Left hindlimb (tissue), 1 donor: ENCODE data around the gene CCDC157.
"Not testable (repeated sequence)": the region's sequence is repeated elsewhere in the genome, so short reads cannot be mapped to it uniquely, and the experiment has no call there.

Experiments used
- DNase-seq: peaks from one replicate; pipeline ENCODE4 v3.0.0-alpha.2; 2018

The CCDC157 gene

DNA sequence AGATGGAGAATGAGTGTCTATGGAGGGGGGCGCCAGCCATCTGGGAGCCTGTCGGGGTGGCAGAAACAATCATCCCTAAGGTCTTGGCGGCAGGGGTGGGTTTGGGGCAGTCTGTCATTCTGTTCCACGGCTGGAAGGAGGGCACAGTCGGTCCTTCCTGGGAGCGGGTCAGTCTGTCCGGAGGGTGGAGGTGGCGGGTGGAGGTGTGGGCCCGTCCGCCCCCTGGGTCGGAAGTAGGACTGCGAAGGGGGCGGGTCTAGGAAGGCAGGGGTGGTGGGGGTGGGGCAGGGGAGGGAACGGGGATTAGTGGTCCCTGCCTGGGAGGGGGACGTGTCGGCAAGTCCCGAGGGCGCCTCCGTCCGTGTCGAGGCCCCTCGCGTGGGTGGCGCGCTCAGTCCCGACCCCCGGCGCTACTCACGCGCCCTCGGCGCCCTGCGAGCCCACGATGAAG is 30.5 kb upstream of the CCDC157 start:
- DNase-seq, result peak; percentile 66

DNA sequence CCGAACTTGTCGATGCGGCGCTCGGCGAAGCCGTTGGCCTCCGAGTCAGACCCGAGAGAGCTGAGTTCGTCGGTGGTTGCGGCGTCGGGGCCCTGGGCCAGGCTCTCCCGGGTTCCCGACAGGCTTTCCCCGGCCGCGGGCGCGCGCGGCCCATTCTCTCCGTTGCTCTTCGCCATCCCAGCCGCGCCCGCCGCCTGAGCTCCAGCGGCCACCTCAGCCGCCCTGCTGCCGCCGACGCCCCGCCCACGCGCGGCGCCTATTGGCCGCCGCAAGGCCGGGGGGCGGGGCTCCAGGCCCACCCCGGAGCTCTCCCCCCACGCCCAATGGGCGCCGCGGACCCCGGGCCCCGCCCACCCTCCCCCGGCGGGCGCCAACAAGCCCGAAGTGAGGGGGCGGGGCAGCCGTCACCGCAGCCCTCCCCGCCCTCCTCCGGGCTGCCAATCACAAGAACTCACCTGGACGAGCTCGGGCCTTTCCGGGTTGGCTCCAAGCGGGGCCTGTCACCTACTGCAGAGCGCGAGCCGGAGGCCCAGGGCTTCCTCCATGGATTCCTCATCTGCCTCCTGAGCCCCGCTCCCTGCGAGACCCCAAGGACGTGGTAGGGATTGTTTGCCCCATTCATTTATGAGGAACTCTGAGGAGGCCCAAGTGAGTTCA is 30.0 kb upstream of the CCDC157 start, which contains the start of gene TBC1D10A:
Gene TBC1D10A, minus strand, starts transcription at position 236 of the 657 bp plus-strand sequence. Its CDS starts 60 bp downstream, at position 176.
- peak; percentile 92 for DNase-seq

DNA sequence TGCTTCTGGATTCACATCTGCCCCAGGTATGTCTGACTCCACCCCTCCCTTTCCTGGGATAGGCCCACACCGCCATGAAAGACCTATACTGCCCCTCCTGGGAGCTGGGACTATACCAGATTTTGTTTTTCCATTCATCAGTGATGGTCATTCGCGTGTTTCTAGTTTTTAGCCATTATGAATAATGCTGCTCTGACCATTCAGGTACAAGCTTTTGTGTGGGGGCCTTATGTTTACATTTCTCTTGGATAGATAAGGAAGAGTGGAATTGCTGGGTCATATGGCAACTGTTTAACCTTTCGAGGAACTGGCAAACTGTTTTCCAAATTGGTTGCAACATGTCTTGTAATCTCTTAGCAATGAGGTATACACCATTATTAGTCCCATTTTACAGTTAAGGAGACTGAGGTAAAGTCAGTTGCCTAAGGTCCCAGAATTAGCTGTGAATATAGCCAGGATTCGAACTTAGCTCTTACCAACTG is 28.9 kb upstream of the CCDC157 start:
- DNase-seq, result no peak

DNA sequence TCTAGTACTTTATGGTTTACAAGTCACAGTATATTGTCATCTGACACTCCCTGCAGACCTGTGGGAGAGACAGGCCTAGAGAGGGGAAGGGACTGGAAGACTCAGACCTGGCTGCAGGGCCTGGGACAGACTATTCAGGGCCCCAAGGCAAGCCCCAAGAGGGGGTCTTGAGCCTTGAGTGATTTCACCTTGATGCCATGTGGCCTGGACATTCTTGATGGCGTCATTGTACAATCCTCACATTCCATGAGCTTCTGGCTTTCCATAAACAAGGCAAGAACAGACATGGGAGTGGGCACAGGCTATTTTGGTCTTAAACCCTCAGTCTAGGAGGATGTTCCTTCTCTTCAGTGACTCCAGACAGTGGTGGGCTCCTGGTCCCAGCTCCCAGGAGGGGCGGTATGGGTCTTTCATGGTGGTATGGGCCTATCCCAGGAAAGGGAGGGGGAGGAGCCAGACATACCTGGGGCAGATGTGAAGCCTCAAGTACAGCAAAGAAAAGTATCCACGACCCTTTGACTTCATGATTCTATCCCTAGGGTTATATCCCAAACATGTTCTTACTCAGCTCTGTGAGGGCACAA is 28.2 kb upstream of the CCDC157 start:
- DNase-seq, result no peak

DNA sequence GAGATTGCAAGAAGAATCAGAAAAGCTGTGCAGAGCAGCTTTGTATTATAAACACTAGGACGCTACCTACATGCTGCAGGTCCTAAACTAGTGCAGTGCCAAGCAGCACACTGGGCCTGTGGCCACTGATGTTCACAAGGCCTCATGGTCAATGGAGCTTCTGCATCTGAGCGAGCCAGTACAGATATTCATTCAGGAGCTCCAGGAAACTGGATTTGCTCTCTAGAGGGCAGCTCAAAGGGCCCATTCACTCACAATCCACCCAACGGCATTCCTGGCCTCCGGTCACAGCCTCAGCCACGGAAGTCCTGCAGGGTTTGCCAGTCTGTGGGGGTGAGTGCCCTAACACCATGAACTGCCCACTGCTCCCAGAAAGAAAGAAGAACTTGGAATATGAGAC is 24.3 kb upstream of the CCDC157 start:
- DNase-seq, result no peak

DNA sequence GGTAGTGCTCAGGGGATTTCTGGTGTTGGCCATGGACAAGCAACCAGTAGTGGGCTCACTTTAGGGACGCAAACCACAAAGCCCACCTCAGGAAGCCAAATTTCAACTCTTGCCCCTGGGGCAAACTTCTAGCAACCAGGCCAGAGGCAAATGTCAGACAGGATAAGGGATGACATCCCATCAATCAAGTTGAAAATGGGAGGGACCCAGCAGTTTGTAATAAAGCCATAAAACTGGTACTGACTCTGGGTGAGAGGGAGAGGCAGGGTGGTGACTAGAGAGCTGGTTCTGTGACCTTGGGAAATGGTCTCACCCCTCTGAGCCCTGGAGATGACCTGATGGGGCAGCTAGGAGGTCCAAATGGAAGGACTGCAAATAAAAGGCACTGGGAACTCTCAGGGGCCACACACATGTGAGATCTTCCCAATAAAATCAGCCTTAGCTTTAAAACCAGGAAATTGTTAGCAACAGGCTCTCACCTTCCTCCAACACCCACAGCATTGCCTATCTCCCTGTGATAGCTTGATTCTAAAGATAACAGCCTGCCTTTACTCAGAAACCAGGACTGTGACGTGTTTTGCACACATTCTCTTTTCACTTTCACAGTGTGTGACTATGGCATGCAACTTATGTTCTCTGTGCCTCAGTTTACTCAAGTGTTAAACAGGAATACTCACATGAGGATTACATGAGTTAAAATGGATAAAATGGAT is 23.7 kb upstream of the CCDC157 start:
- DNase-seq, result no peak

DNA sequence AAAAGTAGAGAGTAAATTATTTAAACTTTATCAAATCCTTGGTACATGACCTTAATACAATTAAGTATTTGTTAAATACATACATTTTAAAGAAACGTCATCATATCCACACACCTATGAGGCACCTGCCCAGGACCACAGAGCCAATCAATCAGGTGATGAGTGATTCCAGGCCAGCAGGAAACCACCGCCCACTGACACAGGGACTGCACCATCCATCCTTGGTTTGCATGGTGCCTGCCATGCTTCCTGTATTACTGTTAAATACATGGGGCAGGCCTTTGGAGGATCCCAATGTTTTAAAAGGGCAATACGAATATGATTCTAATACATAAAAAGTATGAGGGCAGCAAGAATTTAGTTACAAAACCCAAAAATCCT is 23.1 kb upstream of the CCDC157 start:
- no peak for DNase-seq

DNA sequence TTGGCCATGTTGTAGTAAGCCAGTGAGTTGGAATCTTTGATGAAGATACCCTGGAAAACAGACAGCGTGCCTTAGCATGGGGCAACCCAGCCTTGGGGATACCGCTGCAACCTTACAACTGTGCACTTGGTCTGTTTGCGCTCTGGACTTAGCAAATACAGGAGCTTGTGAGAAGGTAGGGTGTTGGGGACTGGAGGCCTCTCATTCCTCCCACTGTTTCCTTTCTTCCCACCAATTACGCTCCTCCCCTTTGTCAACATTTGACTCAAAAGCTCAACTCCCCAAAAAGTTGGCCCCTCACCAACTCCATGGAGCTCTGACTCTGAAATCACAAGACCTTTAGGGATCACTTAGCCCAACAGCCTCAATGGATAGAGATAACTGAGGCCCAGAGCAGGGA is 22.2 kb upstream of the CCDC157 start:
- DNase-seq, result no peak

DNA sequence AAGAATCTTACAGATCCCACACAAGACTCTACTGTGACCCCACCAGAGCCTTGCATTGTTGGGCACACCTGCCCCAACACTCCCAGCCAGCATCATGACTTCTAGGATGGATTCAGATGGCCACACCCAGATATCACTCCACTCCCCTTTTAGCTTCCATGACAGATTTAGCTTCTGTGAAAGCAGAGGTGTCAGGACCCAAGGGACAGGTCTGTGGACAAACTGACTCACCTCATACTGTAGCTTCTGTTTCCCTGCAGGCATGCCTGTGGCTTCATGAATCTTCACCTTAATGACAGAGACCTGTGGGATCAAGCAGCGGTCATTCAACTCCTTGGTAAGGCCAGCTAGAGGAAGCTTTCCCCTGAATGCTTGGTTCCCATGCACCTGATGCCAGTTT is 21.6 kb upstream of the CCDC157 start:
- no peak for DNase-seq

DNA sequence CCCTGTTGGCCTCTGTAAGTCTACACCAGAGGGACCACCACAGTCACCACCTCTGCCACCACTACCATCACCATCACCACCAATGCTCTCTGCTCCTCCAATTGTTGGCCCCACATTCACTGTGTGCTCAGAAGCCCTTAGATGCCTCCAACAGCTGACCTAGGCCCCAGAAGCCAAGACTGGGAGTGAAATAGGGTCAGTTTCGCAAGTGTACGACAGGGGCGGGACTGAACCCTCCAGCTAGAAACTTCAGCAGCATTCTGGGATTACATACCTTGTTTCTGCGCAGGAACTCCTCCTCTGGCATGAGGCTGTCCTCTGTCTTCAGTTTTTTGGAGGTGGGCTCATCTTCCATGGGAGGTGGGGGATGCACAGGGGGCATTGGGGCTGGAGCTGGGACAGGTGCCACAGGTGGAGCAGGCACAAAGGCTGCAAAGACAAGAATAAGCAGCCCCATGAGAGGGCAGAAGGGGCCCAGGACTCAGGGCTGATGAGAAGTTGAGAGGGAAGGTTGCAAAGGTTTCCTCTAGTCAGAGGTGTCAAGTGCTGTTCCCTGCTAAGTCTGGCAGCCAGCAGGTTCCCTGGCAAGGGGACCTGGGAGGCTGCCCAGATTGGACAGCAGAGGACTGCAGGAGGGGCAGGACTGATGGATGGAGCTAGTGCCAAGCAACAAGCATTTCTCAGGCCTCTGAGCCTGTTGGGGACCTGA is 19.9 kb upstream of the CCDC157 start:
- no peak for DNase-seq

DNA sequence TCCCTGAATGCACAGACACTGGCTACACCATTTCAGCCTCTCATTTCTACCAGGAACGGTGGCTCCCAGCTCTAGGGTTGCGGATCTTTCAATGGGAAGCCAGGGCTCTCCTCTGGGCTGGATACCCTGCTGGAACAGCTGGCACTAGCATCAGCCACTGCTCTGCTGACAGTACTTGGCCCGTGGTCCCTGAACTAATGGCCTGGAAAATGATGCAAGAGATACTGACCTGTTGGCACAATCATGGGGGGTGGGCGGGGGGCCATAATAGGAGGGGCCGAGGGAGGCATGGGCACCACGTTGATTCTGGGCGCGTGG is 19.4 kb upstream of the CCDC157 start:
- DNase-seq, result no peak

DNA sequence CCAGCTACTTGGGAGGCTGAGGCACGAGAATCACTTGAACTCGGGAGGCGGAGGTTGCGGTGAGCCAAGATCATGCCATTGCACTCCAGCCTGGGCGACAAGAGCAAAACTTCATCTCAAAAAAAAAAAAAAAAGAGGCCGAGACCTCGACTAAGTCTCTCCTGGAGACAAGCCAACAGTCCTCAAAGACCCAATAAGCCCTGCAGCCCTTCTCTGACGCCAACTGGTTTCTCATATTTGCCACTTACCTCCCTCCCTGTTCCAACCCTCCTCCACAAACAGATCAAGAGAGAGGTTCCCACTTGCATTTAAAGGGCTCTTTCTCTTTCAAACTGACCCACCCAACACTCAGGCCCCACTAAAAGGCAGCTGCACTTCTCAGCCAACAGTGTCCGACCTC is 18.5 kb upstream of the CCDC157 start:
- DNase-seq, result not testable (repeated sequence)

DNA sequence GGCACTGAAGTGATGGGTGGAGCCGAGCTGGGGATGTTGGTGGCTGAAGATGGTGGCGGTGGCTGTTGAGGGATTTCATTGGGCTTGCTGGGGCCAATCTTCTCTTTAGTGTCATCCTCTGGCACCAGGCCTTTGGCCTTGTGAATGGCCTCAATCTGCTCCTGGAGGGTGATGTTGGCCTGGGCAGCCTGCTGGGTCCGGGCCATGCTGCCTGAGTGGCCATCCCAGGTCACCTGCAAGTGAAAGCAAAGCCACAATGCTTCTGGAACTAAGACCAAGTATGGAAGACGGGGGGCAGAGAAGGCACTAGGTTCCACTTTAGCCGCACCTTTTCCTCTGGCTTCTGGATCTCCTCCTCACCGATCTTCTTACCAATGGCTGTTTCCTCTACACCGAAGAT is 18.0 kb upstream of the CCDC157 start:
- DNase-seq, result no peak

DNA sequence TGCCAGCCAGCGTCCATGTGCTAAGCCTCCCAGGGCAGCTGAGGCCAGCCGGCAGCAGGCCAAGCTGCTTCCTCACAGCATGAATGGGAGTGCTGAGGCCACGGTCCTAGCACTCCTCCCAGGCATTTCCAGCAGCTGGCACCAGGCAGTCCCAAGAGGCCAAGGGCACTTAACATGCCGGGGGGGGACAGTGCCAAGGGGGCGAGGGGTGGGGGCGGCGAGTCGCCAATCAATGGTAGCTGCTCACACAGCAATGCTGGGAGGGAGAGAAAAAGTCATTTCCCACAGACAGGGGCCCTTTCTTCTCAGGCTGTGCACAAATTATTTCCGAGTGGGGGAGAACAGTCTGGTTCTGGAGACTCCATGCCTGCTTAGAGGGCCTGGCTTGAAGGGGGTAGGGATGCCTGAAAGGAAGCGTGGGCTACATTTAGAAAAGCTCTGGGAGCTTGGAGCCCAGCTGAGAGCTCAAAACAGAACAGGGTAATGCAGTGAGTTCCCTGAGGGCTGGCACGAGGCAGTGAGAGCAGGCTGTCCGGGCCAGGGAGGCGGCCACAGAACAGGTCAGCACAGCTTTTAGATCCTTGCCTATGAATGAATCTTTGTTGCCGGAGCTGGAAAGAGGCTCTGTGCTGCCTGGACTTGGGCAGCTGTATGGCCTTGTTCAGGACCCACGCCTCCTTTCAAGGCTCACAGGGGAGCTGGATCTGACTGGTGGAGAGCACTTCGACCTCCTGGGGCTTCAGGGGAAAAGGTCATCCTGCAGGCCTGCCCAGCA is 15.7 kb upstream of the CCDC157 start:
- DNase-seq, result peak; percentile 60

DNA sequence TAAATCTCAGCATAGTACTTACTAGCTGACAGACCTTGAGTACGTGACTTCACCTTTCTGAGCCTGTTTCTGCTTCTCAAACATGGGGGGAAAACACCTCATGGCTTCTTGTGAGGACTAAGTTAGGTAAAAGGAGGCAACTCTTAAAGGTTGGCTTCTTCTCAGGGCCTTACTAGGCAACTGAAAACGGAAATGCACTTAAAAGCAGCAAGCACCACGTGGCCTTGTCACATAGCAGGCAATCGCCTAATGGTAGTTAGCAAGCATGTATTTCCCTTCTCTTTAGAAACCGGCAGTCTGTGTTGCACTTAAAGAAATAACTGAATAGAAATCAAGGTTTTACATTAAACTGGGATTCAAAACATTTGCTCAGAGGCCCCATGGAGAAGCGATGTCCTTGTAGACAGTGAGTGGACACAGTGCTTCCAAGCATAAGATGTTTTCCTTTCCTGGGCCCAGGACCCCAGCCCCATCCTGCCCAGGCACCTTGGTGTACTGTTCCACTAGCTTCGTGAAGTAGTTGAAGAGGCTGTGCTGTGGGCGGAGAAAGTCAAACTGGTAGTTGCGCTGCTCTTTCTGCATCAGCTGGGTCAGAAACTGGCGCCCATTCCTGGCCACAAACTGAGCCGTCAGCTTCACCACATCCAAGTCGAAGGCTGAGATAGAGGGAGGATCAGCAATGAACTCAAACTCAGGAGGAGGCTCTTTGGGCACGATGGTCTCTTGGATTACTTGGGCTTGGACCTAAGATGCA is 12.2 kb upstream of the CCDC157 start:
- DNase-seq, result no peak

DNA sequence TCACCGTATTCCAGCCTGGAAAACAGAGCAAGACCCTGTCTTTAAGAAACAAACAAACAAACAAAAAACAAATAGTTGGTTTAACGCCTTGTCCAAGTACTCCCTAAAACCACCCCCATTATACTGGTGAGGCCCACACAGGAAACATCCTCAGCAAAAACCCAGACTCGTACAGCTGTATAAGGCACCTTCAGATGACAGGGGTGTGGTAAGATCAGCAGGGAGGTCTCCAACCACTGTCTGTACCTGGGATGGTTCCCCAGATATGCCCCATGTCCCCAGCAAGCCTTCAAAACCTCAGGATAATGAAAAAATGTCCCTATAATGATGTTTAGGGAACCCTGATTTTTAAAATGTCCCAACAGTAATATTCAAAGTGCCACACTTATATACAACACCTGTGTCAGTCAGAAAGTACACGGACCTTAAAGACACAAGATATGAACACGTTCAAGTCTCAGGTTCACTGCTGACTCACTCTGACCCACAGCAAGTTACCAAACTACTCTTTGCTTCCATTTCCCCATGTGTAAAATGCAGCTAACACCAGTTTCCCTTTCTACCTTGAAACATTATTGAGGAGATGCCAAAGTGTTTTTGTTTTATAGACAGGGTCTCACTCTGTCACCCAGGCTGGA is 9.4 kb upstream of the CCDC157 start:
- DNase-seq, result no peak

DNA sequence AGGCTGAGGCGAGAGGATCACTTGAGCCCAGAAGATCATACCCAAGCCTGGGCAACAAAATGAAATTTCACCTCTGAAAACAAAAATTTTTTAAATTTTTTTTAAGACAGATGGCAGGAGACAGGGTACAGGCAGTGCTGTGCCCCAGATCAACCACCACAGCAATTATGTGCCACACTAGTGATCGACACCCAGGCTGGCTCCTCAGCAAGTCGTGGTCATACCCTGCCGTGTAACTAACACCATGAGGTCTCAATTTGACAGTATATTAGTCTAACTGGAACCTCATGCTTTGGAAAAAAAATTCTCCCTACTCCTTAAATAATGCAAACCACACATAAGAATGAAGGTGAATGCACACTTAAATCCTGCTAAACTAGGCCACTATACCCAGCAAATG is 8.4 kb upstream of the CCDC157 start:
- no peak for DNase-seq

DNA sequence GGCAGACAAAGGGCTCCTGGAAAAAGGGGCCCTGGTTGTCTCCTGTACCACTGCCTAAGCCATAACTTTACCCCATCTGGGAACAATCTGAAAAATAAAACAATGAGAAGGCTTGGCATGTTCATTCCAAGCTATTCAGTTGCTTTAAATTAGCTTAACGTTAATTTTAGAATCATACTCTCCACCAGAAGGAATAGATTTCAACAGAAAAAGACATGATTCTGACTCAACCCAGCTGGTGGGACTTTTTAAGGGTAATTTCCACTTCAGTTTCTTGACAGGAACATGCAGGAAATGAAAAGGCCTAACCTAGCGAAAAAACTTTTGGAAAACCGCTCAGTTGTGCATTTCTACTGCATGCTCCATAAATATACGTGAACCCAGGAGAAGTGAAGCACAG is 8.0 kb upstream of the CCDC157 start:
- DNase-seq, result no peak

DNA sequence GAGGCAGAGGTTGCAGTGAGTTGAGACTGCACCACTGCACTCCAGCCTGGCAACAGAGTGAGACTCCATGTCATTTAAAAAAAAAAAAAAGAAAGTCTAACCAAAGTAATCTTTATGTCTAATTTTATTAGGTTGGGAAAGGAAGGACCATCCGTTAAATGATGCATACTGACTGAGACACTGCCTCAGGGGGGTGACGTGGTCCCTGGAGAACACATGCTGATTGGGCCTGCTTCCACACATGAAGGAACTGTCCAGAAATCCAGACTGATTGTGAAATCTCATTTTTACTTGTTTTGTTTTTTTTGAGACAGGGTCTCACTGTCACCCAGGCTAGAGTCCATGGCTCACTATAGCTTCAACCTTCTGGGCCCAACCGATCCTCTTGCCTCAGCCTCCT is 5.6 kb upstream of the CCDC157 start:
- no peak for DNase-seq

DNA sequence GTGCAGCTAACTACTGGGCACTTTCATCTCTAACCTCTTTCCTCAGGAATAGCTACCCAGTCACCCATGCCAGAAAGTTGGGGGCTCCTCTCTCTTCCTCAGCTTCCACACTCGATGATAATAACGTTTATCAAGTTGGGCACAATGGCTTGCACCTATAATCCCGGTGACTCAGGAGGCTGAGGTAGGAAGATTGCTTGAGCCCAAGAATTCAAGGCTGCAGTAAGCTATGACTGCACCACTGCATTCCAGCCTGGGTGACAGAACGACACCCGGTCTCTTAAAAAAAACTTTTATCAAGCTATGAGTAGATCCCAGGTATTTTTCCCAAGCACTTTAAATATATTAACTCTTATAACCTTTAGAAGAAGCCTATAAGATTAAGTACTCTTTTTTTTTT is 2.2 kb upstream of the CCDC157 start:
- no peak for DNase-seq

DNA sequence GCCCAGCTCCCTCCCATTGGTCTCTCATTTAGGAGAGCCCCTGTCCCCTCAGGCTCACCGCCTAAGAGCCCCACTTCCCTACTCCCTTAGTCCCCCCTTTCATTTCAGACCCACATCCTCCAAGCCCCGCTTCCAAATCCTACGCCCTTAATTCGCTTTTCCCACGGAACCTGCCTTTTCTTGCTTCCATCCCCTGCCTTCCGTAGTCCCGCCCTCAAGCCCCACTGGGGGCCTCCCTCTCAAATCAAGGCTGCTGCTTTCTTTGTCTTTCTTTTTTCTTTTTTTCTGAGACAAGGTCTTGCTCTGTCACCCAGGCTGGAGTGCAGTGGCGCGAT is 396 bp downstream of the CCDC157 start:
- no peak for DNase-seq
